DOHH2 (cell line): ENCODE measurements around the gene GLI1.

Experiments used
- H3F3A ChIP-seq: fragments of 200-600 bp; sonication (generic), shearing (Covaris generic); 2 replicates; pipeline ENCODE4 v1.6.0; 2016; ENCODE audit warnings: antibody characterized with exemption, mild to moderate bottlenecking; ENCODE audit not compliant: control insufficient read depth, insufficient read depth
- H3K27ac ChIP-seq: fragments of 200-600 bp; sonication (generic); 2 replicates; pipeline ENCODE4 v1.5.1; 2014; ENCODE audit warnings: low read depth, mild to moderate bottlenecking, low read length, moderate library complexity
- H3K27me3 ChIP-seq: fragments of 200-600 bp; sonication (generic); 2 replicates; pipeline ENCODE4 v1.6.1; 2014; ENCODE audit warnings: mild to moderate bottlenecking, low read length, mixed read lengths; ENCODE audit not compliant: control insufficient read depth
- H3K36me3 ChIP-seq: fragments of 200-600 bp; sonication (generic); 2 replicates; pipeline ENCODE4 v1.6.1; 2014; ENCODE audit warnings: mild to moderate bottlenecking, low read length, moderate library complexity, mixed read lengths; ENCODE audit not compliant: control insufficient read depth
- H3K4me1 ChIP-seq: fragments of 200-600 bp; sonication (generic); 2 replicates; pipeline ENCODE4 v1.6.1; 2014; ENCODE audit warnings: mild to moderate bottlenecking, low read length, mixed read lengths; ENCODE audit not compliant: control insufficient read depth
- H3K4me2 ChIP-seq: fragments of 200-600 bp; sonication (generic); 2 replicates; pipeline ENCODE4 v1.6.0; 2014; ENCODE audit warnings: mild to moderate bottlenecking, low read length, moderate library complexity
- H3K4me3 ChIP-seq: fragments of 200-600 bp; sonication (generic); 2 replicates; pipeline ENCODE4 v1.5.1; 2014; ENCODE audit warnings: mild to moderate bottlenecking, low read length, mixed read lengths
- H3K79me2 ChIP-seq: fragments of 200-600 bp; sonication (generic); 2 replicates; pipeline ENCODE4 v1.6.1; 2014; ENCODE audit warnings: mild to moderate bottlenecking, low read length, mixed read lengths; ENCODE audit not compliant: control insufficient read depth
- H3K9me2 ChIP-seq: fragments of 200-600 bp; sonication (generic); replicated peaks from 2 replicates; pipeline ENCODE4 v1.6.1; 2014; ENCODE audit warnings: mild to moderate bottlenecking, low read length, mixed read lengths; ENCODE audit not compliant: control insufficient read depth
- H3K9me3 ChIP-seq: fragments of 200-600 bp; sonication (generic); 2 replicates; pipeline ENCODE4 v1.6.1; 2014; ENCODE audit warnings: antibody characterized with exemption, low read length, mixed read lengths; ENCODE audit not compliant: control insufficient read depth, insufficient read depth
- H4K20me1 ChIP-seq: fragments of 200-600 bp; sonication (generic); 2 replicates; pipeline ENCODE4 v1.6.0; 2014; ENCODE audit warnings: low read depth, mild to moderate bottlenecking, antibody characterized with exemption, low read length, moderate library complexity; ENCODE audit not compliant: control insufficient read depth, insufficient read depth
- CTCF ChIP-seq: fragments of 200-600 bp; sonication (generic); IDR thresholded peaks from one replicate; pipeline ENCODE4 v1.5.1; 2014; ENCODE audit warnings: antibody characterized with exemption, mild to moderate bottlenecking, low read depth, low read length; ENCODE audit not compliant: poor library complexity, severe bottlenecking
- EZH2phosphoT487 ChIP-seq: fragments of 200-600 bp; sonication (generic); IDR thresholded peaks from 2 replicates; pipeline ENCODE4 v1.6.1; 2017; ENCODE audit warnings: borderline replicate concordance, mild to moderate bottlenecking, antibody characterized with exemption, low read length, moderate library complexity, mixed read lengths

The GLI1 gene

GRCh38 chr12:57449375-57449774, 10.2 kb upstream of the GLI1 start:
- Histone ChIP-seq H3K4me2 (no peak overlapping the region), H3F3A (peaks cover 5% of the 10 kb centered on the region; the same call in 1 of the 2 replicates), H3K4me3 (no peak overlapping the region), H3K4me1 (peaks cover 9% of the 10 kb centered on the region), H3K79me2 (no peaks in the 10 kb centered on the region), H4K20me1 (no peaks in the 10 kb centered on the region), H3K9me3 (no peaks in the 10 kb centered on the region), H3K36me3 (no peaks in the 10 kb centered on the region), H3K27ac (no peak overlapping the region), H3K9me2 (no peaks in the 10 kb centered on the region), H3K27me3 (no peaks in the 10 kb centered on the region)
- no peak for TF ChIP-seq EZH2phosphoT487
- no peak for TF ChIP-seq CTCF

GRCh38 chr12:57450057-57450456, 9.5 kb upstream of the GLI1 start:
- Histone ChIP-seq H3K4me1 (peaks cover 16% of the 10 kb centered on the region), H3K27me3 (no peaks in the 10 kb centered on the region), H3K9me3 (no peaks in the 10 kb centered on the region), H3K9me2 (no peaks in the 10 kb centered on the region), H3K4me2 (no peak overlapping the region), H3K4me3 (no peak overlapping the region), H3K79me2 (no peaks in the 10 kb centered on the region), H3K27ac (no peak overlapping the region), H3F3A (peaks cover 4% of the 10 kb centered on the region; the same call in 1 of the 2 replicates), H4K20me1 (no peaks in the 10 kb centered on the region), H3K36me3 (no peaks in the 10 kb centered on the region)
- no peak for TF ChIP-seq CTCF
- no peak for TF ChIP-seq EZH2phosphoT487

GRCh38 chr12:57451233-57451778, 8.3 kb upstream of the GLI1 start:
- Histone ChIP-seq H3K27ac (no peak overlapping the region), H3K4me2 (no peak overlapping the region), H3K9me2 (no peaks in the 10 kb centered on the region), H3K9me3 (no peaks in the 10 kb centered on the region), H4K20me1 (no peaks in the 10 kb centered on the region), H3K4me1 (peaks cover 28% of the 10 kb centered on the region), H3K27me3 (no peaks in the 10 kb centered on the region), H3F3A (no peaks in the 10 kb centered on the region), H3K79me2 (no peaks in the 10 kb centered on the region), H3K36me3 (no peaks in the 10 kb centered on the region), H3K4me3 (no peak overlapping the region)
- no peak for TF ChIP-seq EZH2phosphoT487
- TF ChIP-seq CTCF, result no peak
